Body of pancreas (tissue), 4 donors: Measurements from ENCODE around the gene PSMD12.
"Not testable (repeated sequence)": the region's sequence is repeated elsewhere in the genome, so short reads cannot be mapped to it uniquely, and the experiment has no call there.

Source experiments
- CTCF ChIP-seq, 7 experiments: fragments of 450-650 bp in 4 of 7; fragments of 200-600 bp in 3 of 7; sonication (generic) in 3 of 7; IDR thresholded peaks; one replicate each; pipeline ENCODE4 v1.5.1; 2016 to 2019; ENCODE audit warnings: antibody characterized with exemption in 7 of 7
- POLR2A ChIP-seq, 3 donors: fragments of 450-650 bp; IDR thresholded peaks; one replicate each; pipeline ENCODE4 v1.6.1; 2016; ENCODE audit warnings: antibody characterized with exemption in 3 of 3, mild to moderate bottlenecking in 2 of 3

GRCh38 chr17:67305446-67306235, 60.7 kb downstream of the PSMD12 start:
- TF ChIP-seq CTCF, POLR2A (IDR thresholded peaks at IDR 0.05): not testable (repeated sequence)
